Stimulated activated CD8-positive, alpha-beta memory T cell treated with anti-CD3 and anti-CD28 coated beads, Interleukin-15, amount 100 ng/mL, for 48 hours (primary cell): ENCODE data around the gene MYO18A.
"Not testable (repeated sequence)": the region's sequence is repeated elsewhere in the genome, so short reads cannot be mapped to it uniquely, and the experiment has no call there.

Source experiments
- DNase-seq, 2 donors: peaks; one replicate each; pipeline ENCODE4 v3.0.0-alpha.2; 2020; ENCODE audit warnings: low read depth in 2 of 2

MYO18A gene

GRCh38 chr17:29147228-29147627 is 33.0 kb downstream of the MYO18A start:
- not testable (repeated sequence) for DNase-seq

GRCh38 chr17:29146369-29146972 is 33.7 kb downstream of the MYO18A start:
- no peak for DNase-seq

GRCh38 chr17:29145289-29146073 is 34.7 kb downstream of the MYO18A start:
- DNase-seq = no peak

GRCh38 chr17:29143894-29144293 is 36.3 kb downstream of the MYO18A start:
- no peak for DNase-seq

GRCh38 chr17:29141514-29141876 is 38.7 kb downstream of the MYO18A start:
- DNase-seq = no peak

- DNase-seq = no peak
Measured at GRCh38 chr17:29140631-29141513, 39.3 kb downstream of the MYO18A start.

- DNase-seq = peak; percentile 84 to 87
Measured at GRCh38 chr17:29140051-29140621, 40.1 kb downstream of the MYO18A start.

GRCh38 chr17:29138971-29139691 is 41.1 kb downstream of the MYO18A start:
- DNase-seq = no peak

- peak in 1 of 2 donors; percentile 63 for DNase-seq
Measured at GRCh38 chr17:29138184-29138955, 41.8 kb downstream of the MYO18A start.

- DNase-seq = no peak
Measured at GRCh38 chr17:29136998-29137730, 43.0 kb downstream of the MYO18A start.

GRCh38 chr17:29135464-29135863 is 44.7 kb downstream of the MYO18A start:
- no peak for DNase-seq

GRCh38 chr17:29133121-29133713 is 47.0 kb downstream of the MYO18A start:
- DNase-seq = no peak

- no peak for DNase-seq
Measured at GRCh38 chr17:29131814-29132682, 48.1 kb downstream of the MYO18A start.

- no peak for DNase-seq
Measured at GRCh38 chr17:29129731-29130130, 50.5 kb downstream of the MYO18A start.

GRCh38 chr17:29127840-29128239 is 52.4 kb downstream of the MYO18A start:
- DNase-seq = no peak

GRCh38 chr17:29126268-29126930 is 53.8 kb downstream of the MYO18A start:
- no peak for DNase-seq

GRCh38 chr17:29125651-29126050 is 54.5 kb downstream of the MYO18A start:
- no peak for DNase-seq

- no peak for DNase-seq
Measured at GRCh38 chr17:29124925-29125273, 55.3 kb downstream of the MYO18A start.
